ENCODE data around the gene IL6.

Gene IL6

GRCh38 chr7:22723637-22724036 is 3.4 kb upstream of the IL6 start:
- intact Hi-C loops (cut with DNase I), result loop anchor here (10.0 kb wide), 1 partner anchor 331 kb away; no protein-coding TSS in a partner anchor
- DNase-seq, result no peak

- DNase-seq, result no peak
- intact Hi-C loops (cut with DNase I), result loop anchor here (10.0 kb wide), 1 partner anchor 330 kb away; no protein-coding TSS in a partner anchor
These were observed 2.1 kb upstream of the IL6 start for GRCh38 chr7:22724861-22725260.

DNA sequence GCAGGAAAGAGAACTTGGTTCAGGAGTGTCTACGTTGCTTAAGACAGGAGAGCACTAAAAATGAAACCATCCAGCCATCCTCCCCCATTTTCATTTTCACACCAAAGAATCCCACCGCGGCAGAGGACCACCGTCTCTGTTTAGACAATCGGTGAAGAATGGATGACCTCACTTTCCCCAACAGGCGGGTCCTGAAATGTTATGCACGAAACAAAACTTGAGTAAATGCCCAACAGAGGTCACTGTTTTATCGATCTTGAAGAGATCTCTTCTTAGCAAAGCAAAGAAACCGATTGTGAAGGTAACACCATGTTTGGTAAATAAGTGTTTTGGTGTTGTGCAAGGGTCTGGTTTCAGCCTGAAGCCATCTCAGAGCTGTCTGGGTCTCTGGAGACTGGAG is 1.4 kb upstream of the IL6 start:
- no peak for DNase-seq
- intact Hi-C loops (cut with DNase I), result loop anchor here (10.0 kb wide), 1 partner anchor 329 kb away; no protein-coding TSS in a partner anchor

GRCh38 chr7:22726345-22726906 is 574 bp upstream of the IL6 start:
- peak in 6 of 10 donors; percentile 13 to 89 (median 36) for DNase-seq
- intact Hi-C loops (cut with DNase I), result loop anchor here (2.0 to 10.0 kb wide), 2 partner anchors 164 to 328 kb away; no protein-coding TSS in a partner anchor

GRCh38 chr7:22727714-22728035 is 675 bp downstream of the IL6 start:
- intact Hi-C loops (cut with DNase I), result loop anchor here (2.0 to 10.0 kb wide), 2 partner anchors 165 to 327 kb away; no protein-coding TSS in a partner anchor
- no peak for DNase-seq

- intact Hi-C loops (cut with DNase I), result loop anchor here (10.0 kb wide), 1 partner anchor 326 kb away; no protein-coding TSS in a partner anchor
These were observed 1.5 kb downstream of the IL6 start for GRCh38 chr7:22728401-22729029.

GRCh38 chr7:22729180-22729825 is 2.3 kb downstream of the IL6 start:
- intact Hi-C loops (cut with DNase I), result loop anchor here (10.0 kb wide), 1 partner anchor 325 kb away; no protein-coding TSS in a partner anchor
- no peak for DNase-seq

More at GRCh38 chr7:22728401-22729029, 1.5 kb downstream of the IL6 start:
- no peak for DNase-seq

DNA sequence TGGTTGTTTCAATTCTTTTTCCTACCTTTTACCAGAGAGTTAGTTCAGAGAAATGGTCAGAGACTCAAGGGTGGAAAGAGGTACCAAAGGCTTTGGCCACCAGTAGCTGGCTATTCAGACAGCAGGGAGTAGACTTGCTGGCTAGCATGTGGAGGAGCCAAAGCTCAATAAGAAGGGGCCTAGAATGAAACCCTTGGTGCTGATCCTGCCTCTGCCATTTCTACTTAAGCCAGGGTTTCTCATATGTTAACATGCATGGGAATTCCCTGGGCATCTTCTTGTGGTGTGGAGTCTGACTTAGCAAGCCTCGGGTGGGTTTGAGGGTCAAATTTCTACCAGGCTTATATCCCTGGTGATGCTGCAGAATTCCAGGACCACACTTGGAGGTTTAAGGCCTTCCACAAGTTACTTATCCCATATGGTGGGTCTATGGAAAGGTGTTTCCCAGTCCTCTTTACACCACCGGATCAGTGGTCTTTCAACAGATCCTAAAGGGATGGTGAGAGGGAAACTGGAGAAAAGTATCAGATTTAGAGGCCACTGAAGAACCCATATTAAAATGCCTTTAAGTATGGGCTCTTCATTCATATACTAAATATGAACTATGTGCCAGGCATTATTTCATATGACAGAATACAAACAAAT is 3.2 kb downstream of the IL6 start:
- no peak for DNase-seq
- intact Hi-C loops (cut with DNase I), result no loop called here

DNA sequence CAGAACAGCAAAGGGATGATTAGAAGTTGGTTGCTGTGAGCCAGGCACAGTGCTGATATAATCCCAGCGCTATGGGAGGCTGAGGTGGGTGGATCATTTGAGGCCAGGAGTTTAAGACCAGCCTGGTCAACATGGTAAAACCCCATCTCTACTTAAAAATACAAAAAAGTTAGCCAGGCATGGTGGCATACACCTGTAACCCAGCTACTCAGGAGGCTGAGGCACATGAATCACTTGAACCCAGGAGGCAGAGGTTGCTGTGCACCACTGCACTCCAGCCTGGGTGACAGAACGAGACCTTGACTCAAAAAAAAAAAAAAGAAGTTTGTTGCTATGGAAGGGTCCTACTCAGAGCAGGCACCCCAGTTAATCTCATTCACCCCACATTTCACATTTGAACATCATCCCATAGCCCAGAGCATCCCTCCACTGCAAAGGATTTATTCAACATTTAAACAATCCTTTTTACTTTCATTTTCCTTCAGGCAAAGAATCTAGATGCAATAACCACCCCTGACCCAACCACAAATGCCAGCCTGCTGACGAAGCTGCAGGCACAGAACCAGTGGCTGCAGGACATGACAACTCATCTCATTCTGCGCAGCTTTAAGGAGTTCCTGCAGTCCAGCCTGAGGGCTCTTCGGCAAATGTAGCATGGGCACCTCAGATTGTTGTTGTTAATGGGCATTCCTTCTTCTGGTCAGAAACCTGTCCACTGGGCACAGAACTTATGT is 4.1 kb downstream of the IL6 start:
- intact Hi-C loops (cut with DNase I), result no loop called here

GRCh38 chr7:22731766-22732165 is 4.8 kb downstream of the IL6 start:
- intact Hi-C loops (cut with DNase I), result no loop called here
- no peak for DNase-seq

More for the DNA sequence above, 4.1 kb downstream of the IL6 start:
- peak in 1 of 10 donors; percentile 59 for DNase-seq

DNA sequence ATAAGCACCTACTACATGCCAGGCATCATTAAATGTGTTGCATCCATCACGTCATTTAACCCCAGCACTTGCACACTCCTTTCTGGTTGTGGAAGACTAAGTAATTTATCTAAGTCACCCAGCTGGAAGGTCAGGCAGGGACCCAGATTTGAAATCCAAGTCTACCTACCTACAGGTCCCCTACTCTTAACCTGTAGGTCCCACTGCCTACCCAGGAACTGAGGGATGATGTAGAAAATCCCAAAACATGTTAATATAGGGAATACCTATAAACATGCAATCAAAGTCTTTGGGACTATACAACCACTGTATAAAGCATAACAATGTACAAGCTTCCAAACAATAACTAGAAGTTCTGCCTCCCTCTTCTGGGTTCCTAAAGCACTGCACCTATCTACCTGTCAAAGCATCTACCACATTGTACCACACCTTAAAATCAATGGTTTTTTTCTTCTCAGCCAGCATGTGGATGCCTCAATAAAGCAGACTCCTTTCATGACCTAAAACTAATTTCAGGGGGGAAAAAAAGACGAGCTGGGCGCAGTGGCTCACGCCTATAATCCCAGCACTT is 5.6 kb downstream of the IL6 start:
- DNase-seq, result no peak
- intact Hi-C loops (cut with DNase I), result no loop called here

DNA sequence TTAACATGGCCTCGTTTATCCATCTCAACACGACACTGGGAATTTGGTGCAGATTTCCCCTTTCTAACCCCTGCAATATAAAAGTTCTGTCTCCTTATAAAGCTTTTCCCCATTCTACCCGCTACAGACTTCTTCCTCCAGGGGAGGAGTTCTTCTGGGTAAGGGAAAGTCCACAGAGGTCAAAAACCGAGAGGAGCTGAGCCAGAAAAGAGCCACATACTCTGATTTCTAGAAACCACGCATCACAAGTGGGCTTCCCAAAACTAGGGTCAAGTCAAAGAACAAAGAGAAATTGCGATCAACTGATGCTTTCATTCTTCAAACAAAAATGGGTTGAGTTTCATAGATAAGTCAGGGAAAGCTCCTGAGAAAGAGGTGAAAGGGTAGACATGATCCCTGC is 6.8 kb downstream of the IL6 start:
- intact Hi-C loops (cut with DNase I), result no loop called here
- no peak for DNase-seq

GRCh38 chr7:22743014-22743413 is 16.0 kb downstream of the IL6 start:
- intact Hi-C loops (cut with DNase I), result no loop called here
- DNase-seq, result no peak

DNA sequence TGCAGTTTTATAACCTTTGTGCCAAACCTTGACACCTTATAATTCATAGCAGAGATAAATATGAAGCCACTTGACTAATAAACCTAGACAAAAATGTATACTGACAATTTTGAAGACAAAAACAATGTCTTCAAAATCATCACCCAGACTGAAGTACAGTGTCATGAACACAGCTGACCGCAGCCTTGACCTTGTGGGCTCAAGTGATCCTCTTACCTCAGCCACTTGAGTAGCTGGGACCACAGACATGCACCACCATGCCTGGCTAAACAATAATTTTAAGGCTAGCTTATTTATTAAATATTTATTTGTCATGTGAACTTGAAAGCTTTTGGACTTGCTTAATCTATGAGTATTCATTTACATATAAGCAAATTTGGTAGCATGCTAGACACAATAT is 24.3 kb downstream of the IL6 start:
- no peak for DNase-seq
- intact Hi-C loops (cut with DNase I), result no loop called here

GRCh38 chr7:22757338-22757994 is 30.5 kb downstream of the IL6 start:
- intact Hi-C loops (cut with DNase I), result no loop called here
- no peak for DNase-seq

- no peak for DNase-seq
- intact Hi-C loops (cut with DNase I), result no loop called here
These were observed 31.6 kb downstream of the IL6 start for GRCh38 chr7:22758576-22758975.

DNA sequence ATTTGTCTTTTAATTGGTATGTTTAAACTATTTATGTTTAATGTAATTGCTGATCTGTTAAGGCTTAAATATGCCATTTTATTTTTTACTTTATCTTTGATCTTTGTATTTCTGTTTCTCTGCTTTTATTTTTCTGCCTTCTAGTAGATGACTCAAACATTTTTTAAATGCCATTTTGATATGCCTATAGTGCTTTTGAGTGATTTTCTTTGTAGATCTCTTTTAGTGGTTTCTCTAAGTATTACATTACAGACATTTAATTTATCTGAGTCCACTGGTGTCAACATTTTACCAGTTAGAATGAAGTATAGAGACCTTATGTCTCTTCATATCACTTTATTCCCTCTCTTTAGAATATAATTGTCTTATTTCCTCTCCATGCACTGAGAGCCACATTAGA is 32.7 kb downstream of the IL6 start:
- no peak for DNase-seq
- intact Hi-C loops (cut with DNase I), result no loop called here

- intact Hi-C loops (cut with DNase I), result no loop called here
- no peak for DNase-seq
These were observed 35.9 kb downstream of the IL6 start for GRCh38 chr7:22762866-22763265.

- DNase-seq, result no peak
- intact Hi-C loops (cut with DNase I), result no loop called here
These were observed 38.6 kb downstream of the IL6 start for GRCh38 chr7:22765609-22766008.
